IMR-90 (cell line): ENCODE results near the gene LCN2. TPM values are rescaled to one million over a fixed set of nuclear protein-coding genes. Genes with fewer than 3 reads are reported as not detected.
"Not testable (repeated sequence)": the region's sequence is repeated elsewhere in the genome, so short reads cannot be mapped to it uniquely, and the experiment has no call there.

Source experiments
- ATAC-seq: fragments of 200-7000 bp; cut with Tn5 transposase; 2 replicates; pipeline ENCODE4 v1.9.1; 2020; ENCODE audit warnings: low read depth, mild to moderate bottlenecking, moderate library complexity
- BruUV-seq: library from RNA; stranded (reverse); fragments of 400-500 nt; replicated peaks from 2 replicates; lab custom pipeline; 2021; lab: Mats Ljungman, UMichigan
- CTCF ChIA-PET: fragments of 300-600 bp; formaldehyde crosslinking; extraction: SDS; loops from one replicate; lab custom pipeline; 2021; ENCODE audit warnings: antibody characterized with exemption; lab: Yijun Ruan, JAX
- POLR2A ChIA-PET: fragments of 300-600 bp; sonication (Branson Sonifier 250); formaldehyde crosslinking; loops from one replicate; lab custom pipeline; 2022; ENCODE audit warnings: antibody characterized with exemption; ENCODE audit not compliant: unreplicated experiment; lab: Charles Lee
- DNase-seq: peaks from one replicate; pipeline ENCODE4 v3.0.0; 2013
- H2AFZ ChIP-seq: replicated peaks from 2 replicates; pipeline ENCODE3; 2013; ENCODE audit warnings: low read length, mild to moderate bottlenecking; ENCODE audit not compliant: poor library complexity
- H2AK5ac ChIP-seq: 2 replicates; pipeline ENCODE4 v1.6.1; 2013; ENCODE audit warnings: low read depth, low read length, inconsistent platforms
- H2AK9ac ChIP-seq: replicated peaks from 2 replicates; pipeline ENCODE3; 2013; ENCODE audit warnings: mild to moderate bottlenecking, low read depth, low read length, moderate library complexity; ENCODE audit not compliant: poor library complexity
- H2BK120ac ChIP-seq: 2 replicates; pipeline ENCODE4 v1.6.1; 2013; ENCODE audit warnings: low read depth, low read length, inconsistent platforms
- H2BK15ac ChIP-seq: 3 replicates; pipeline ENCODE4 v1.6.1; 2013; ENCODE audit warnings: low read depth, low read length, inconsistent platforms
- H2BK20ac ChIP-seq: 2 replicates; pipeline ENCODE4 v1.6.1; 2013; ENCODE audit warnings: low read depth, mild to moderate bottlenecking, inconsistent platforms, low read length, moderate library complexity
- H2BK5ac ChIP-seq: 2 replicates; pipeline ENCODE4 v1.6.1; 2013; ENCODE audit warnings: mild to moderate bottlenecking, low read depth, low read length, inconsistent platforms; ENCODE audit not compliant: poor library complexity, severe bottlenecking
- H3K14ac ChIP-seq: replicated peaks from 2 replicates; pipeline ENCODE4 v1.6.1; 2013; ENCODE audit warnings: low read depth, low read length, inconsistent platforms
- H3K18ac ChIP-seq: 2 replicates; pipeline ENCODE4 v1.6.1; 2013; ENCODE audit warnings: low read depth, low read length, control low read depth
- H3K23ac ChIP-seq: 2 replicates; pipeline ENCODE4 v1.6.1; 2013; ENCODE audit warnings: low read depth, low read length, inconsistent platforms
- H3K27ac ChIP-seq: 2 replicates; pipeline ENCODE4 v1.5.1; 2013; ENCODE audit warnings: mild to moderate bottlenecking, control low read depth, low read length; ENCODE audit not compliant: insufficient read depth
- H3K27me3 ChIP-seq: 2 replicates; pipeline ENCODE4 v1.6.1; 2013; ENCODE audit warnings: low read length; ENCODE audit not compliant: control insufficient read depth, insufficient read depth
- H3K36me3 ChIP-seq: 2 replicates; pipeline ENCODE4 v1.6.1; 2013; ENCODE audit warnings: low read length, mixed read lengths; ENCODE audit not compliant: control insufficient read depth, insufficient read depth
- H3K4ac ChIP-seq: 2 replicates; pipeline ENCODE4 v1.6.1; 2013; ENCODE audit warnings: low read depth, low read length, inconsistent platforms
- H3K4me1 ChIP-seq: 2 replicates; pipeline ENCODE4 v1.6.1; 2013; ENCODE audit warnings: low read length, mixed read lengths; ENCODE audit not compliant: control insufficient read depth, insufficient read depth
- H3K4me2 ChIP-seq: 2 replicates; pipeline ENCODE4 v1.6.1; 2013; ENCODE audit warnings: low read depth, mild to moderate bottlenecking, control low read depth, low read length, moderate library complexity
- H3K4me3 ChIP-seq: 2 replicates; pipeline ENCODE4 v1.5.1; 2013; ENCODE audit warnings: low read depth, mild to moderate bottlenecking, control low read depth, low read length, moderate library complexity; ENCODE audit not compliant: insufficient read depth
- H3K56ac ChIP-seq: 2 replicates; pipeline ENCODE4 v1.6.1; 2013; ENCODE audit warnings: low read length, inconsistent platforms; ENCODE audit not compliant: insufficient read depth; ENCODE audit errors: extremely low read depth
- H3K79me1 ChIP-seq, 2 experiments: 2 replicates each; pipeline ENCODE4 v1.6.1; 2013; ENCODE audit warnings: low read length in 2 of 2, inconsistent platforms in 1 of 2, low read depth in 1 of 2
- H3K9ac ChIP-seq: 2 replicates; pipeline ENCODE4 v1.6.1; 2013; ENCODE audit warnings: low read depth, low read length, control low read depth
- H3K9me1 ChIP-seq: 2 replicates; pipeline ENCODE4 v1.6.1; 2013; ENCODE audit warnings: low read length, inconsistent platforms; ENCODE audit not compliant: insufficient read depth
- H3K9me3 ChIP-seq: 2 replicates; pipeline ENCODE4 v1.6.1; 2013; ENCODE audit warnings: low read length; ENCODE audit not compliant: control insufficient read depth, insufficient read depth
- H4K20me1 ChIP-seq: 2 replicates; pipeline ENCODE4 v1.6.1; 2013; ENCODE audit warnings: low read length, inconsistent platforms; ENCODE audit not compliant: insufficient read depth
- H4K5ac ChIP-seq: 2 replicates; pipeline ENCODE4 v1.6.1; 2013; ENCODE audit warnings: mild to moderate bottlenecking, low read depth, low read length, control low read depth
- H4K8ac ChIP-seq, 2 experiments: 2 replicates each; pipeline ENCODE4 v1.6.1; 2013; ENCODE audit warnings: low read depth in 2 of 2, low read length in 2 of 2, control low read depth in 1 of 2, inconsistent platforms in 1 of 2
- H4K91ac ChIP-seq: 2 replicates; pipeline ENCODE4 v1.6.1; 2013; ENCODE audit warnings: low read depth, low read length, inconsistent platforms; ENCODE audit not compliant: insufficient read depth
- CTCF ChIP-seq: conservative IDR thresholded peaks from 2 replicates; pipeline ENCODE4 v1.5.1; 2012; ENCODE audit warnings: mild to moderate bottlenecking, low read depth, low read length, improper control_type of control experiment
- RAD21 ChIP-seq: IDR thresholded peaks from 2 replicates; pipeline ENCODE4 v1.6.1; 2012; ENCODE audit warnings: low read length, improper control_type of control experiment
- WGBS, 2 experiments: methylation state at CpG; one replicate each; pipeline versions ENCODE4 v1.1.5 to v1.1.7; 2013; ENCODE audit warnings: missing lambda C conversion rate in 2 of 2; ENCODE audit not compliant: insufficient read length in 1 of 2; ENCODE audit errors: extremely low coverage in 2 of 2; 5-methylcytosine and 5-hydroxymethylcytosine counted together
- dilution Hi-C: fragments of 300-500 bp; cut with HindIII; formaldehyde crosslinking; loops from one replicate; pipeline ENCODE4 v1.14.3; 2018; ENCODE audit warnings: low sequenced_read_pairs; ENCODE audit not compliant: unreplicated experiment
- in situ Hi-C: fragments of 300-500 bp; cut with MboI; formaldehyde crosslinking; loops from 3 replicates; pipeline ENCODE4 v1.14.3; 2019; ENCODE audit warnings: low sequenced_read_pairs, inconsistent platforms, mixed read lengths
- intact Hi-C: fragments of 100-400 bp; cut with micrococcal nuclease; formaldehyde crosslinking; loops from 2 replicates; pipeline ENCODE4 v1.10.0; 2022
- polyA plus RNA-seq, 3 experiments: library from polyadenylated mRNA; depleted of rRNA; stranded (reverse); fragments of >200 nt; gene quantifications; 2 replicates each; pipeline ENCODE4 v1.2.3, GENCODE V29; 2012; ENCODE audit warnings: low replicate concordance in 1 of 3
- total RNA-seq: library from RNA; depleted of rRNA; stranded (reverse); fragments of >200 nt; gene quantifications from 2 replicates; pipeline ENCODE4 v1.2.3, GENCODE V29; 2012

The LCN2 gene
- total and polyA plus RNA-seq, 2 of the 4 experiments (the other 2 are of a cell fraction), result not detected

GRCh38 chr9:128181480-128181879 is 32.2 kb downstream of the LCN2 start:
- H3K23ac ChIP-seq, H2BK120ac ChIP-seq, H3K4me3 ChIP-seq, H3K18ac ChIP-seq, H4K91ac ChIP-seq, H3K9ac ChIP-seq, H3K4me2 ChIP-seq, H4K8ac ChIP-seq, POLR2A ChIA-PET, dilution Hi-C loops, BruUV-seq, H2BK15ac ChIP-seq, H3K9me3 ChIP-seq, ATAC-seq, H3K9me1 ChIP-seq, H3K56ac ChIP-seq, H2AFZ ChIP-seq, H4K20me1 ChIP-seq, intact Hi-C loops, in situ Hi-C loops, H2AK9ac ChIP-seq, H2AK5ac ChIP-seq, H3K14ac ChIP-seq, H3K27me3 ChIP-seq, H3K27ac ChIP-seq, H3K4ac ChIP-seq, H3K4me1 ChIP-seq, H4K5ac ChIP-seq, H2BK20ac ChIP-seq, H2BK5ac ChIP-seq: not testable (repeated sequence)
- peak; percentile 30 for DNase-seq
- Histone ChIP-seq H3K36me3 (peaks cover 67% of the 10 kb centered on the region), H3K79me1 (peaks cover 1 to 24% of the 10 kb centered on the region in 2 experiments; a peak in 3 of 4 replicates)
- CTCF ChIA-PET, result interaction anchor here (0.6 kb wide), 1 partner anchor 191 kb away, joined by 3 read pairs; no protein-coding TSS in a partner anchor
- WGBS, 2 experiments, result 47% methylated on average over 3 of the region's 12 CpGs; no CpG with 5 or more reads in 1 of the 2 experiments
- peak; percentile 46; the same call in 1 of the 2 replicates for TF ChIP-seq RAD21
- TF ChIP-seq CTCF, result peak; percentile 40
